HepG2 (cell line): Measurements from ENCODE around the gene SSU72. TPM values are rescaled to one million over a fixed set of nuclear protein-coding genes. Genes with fewer than 3 reads are reported as not detected.

Source experiments
- BRD4 ChIP-seq: sonication (generic); formaldehyde crosslinking; IDR thresholded peaks from 2 replicates; pipeline ENCODE4 v1.4.0; 2020; ENCODE audit warnings: missing genetic modification reagents
- FOXP1 ChIP-seq, 2 experiments: fragments of 450-650 bp in 1 of 2; IDR thresholded peaks; 2 replicates each; pipeline ENCODE4 v1.6.1; 2017 to 2018; ENCODE audit warnings: antibody characterized with exemption in 1 of 2
- GPN1 ChIP-seq: sonication (generic); formaldehyde crosslinking; IDR thresholded peaks from 2 replicates; pipeline ENCODE4 v1.5.1; 2020; ENCODE audit warnings: missing genetic modification reagents, borderline replicate concordance
- HDAC2 ChIP-seq: sonication (generic); formaldehyde crosslinking; IDR thresholded peaks from 2 replicates; pipeline ENCODE4 v1.4.0; 2020; ENCODE audit warnings: missing genetic modification reagents
- HNRNPL ChIP-seq: fragments of 200-400 bp; formaldehyde crosslinking; IDR thresholded peaks from 2 replicates; pipeline ENCODE4 v1.6.1; 2017; ENCODE audit warnings: mild to moderate bottlenecking, low read depth, low read length
- MYNN ChIP-seq: sonication (generic); formaldehyde crosslinking; IDR thresholded peaks from 2 replicates; pipeline ENCODE4 v1.4.0; 2020; ENCODE audit warnings: mild to moderate bottlenecking, low read depth, missing genetic modification reagents
- SIX4 ChIP-seq: sonication (generic); formaldehyde crosslinking; IDR thresholded peaks from 2 replicates; pipeline ENCODE4 v1.4.0; 2020; ENCODE audit warnings: missing genetic modification reagents
- TEAD3 ChIP-seq: optimal IDR thresholded peaks from 2 replicates; pipeline ENCODE3; 2016; ENCODE audit warnings: borderline replicate concordance
- ZNF10 ChIP-seq: sonication (generic); formaldehyde crosslinking; IDR thresholded peaks from 2 replicates; pipeline ENCODE4 v1.4.0; 2020; ENCODE audit warnings: mild to moderate bottlenecking, low read depth, missing genetic modification reagents, borderline replicate concordance
- ZNF333 ChIP-seq: sonication (generic); formaldehyde crosslinking; IDR thresholded peaks from 2 replicates; pipeline ENCODE4 v1.4.0; 2020; ENCODE audit warnings: mild to moderate bottlenecking, missing genetic modification reagents, borderline replicate concordance
- ZNF33B ChIP-seq: sonication (generic); formaldehyde crosslinking; IDR thresholded peaks from 2 replicates; pipeline ENCODE4 v1.5.1; 2020; ENCODE audit warnings: mild to moderate bottlenecking, missing genetic modification reagents
- ZNF44 ChIP-seq: sonication (generic); formaldehyde crosslinking; IDR thresholded peaks from 2 replicates; pipeline ENCODE4 v1.5.1; 2020; ENCODE audit warnings: mild to moderate bottlenecking, missing genetic modification reagents
- ZNF501 ChIP-seq: sonication (generic); formaldehyde crosslinking; IDR thresholded peaks from 2 replicates; pipeline ENCODE4 v1.5.1; 2020; ENCODE audit warnings: mild to moderate bottlenecking, moderate library complexity, missing genetic modification reagents
- ZNF782 ChIP-seq: sonication (generic); formaldehyde crosslinking; IDR thresholded peaks from 2 replicates; pipeline ENCODE4 v1.4.0; 2020; ENCODE audit warnings: missing genetic modification reagents, mild to moderate bottlenecking, borderline replicate concordance
- ZNF790 ChIP-seq: sonication (generic); formaldehyde crosslinking; IDR thresholded peaks from 2 replicates; pipeline ENCODE4 v1.8.0; 2022; ENCODE audit warnings: missing genetic modification reagents, mild to moderate bottlenecking, borderline replicate concordance
- polyA plus RNA-seq, 8 experiments: library from polyadenylated mRNA; depleted of rRNA in 3 of 8; stranded (reverse) in 7 of 8; unstranded in 1 of 8; fragments of >200 nt; fragmentation: Illumina TruSeq in 4 of 8; extraction: Trizol in 4 of 8; gene quantifications; 2 replicates each; pipeline versions ENCODE4 v1.2.1 to v1.2.3, GENCODE V29; 2011 to 2016; ENCODE audit warnings: low read depth in 4 of 8, missing spikeins in 1 of 8, mixed read lengths in 1 of 8; ENCODE audit not compliant: insufficient read depth in 1 of 8
- total RNA-seq, 5 experiments: library from RNA; depleted of rRNA; stranded (reverse); fragments of >200 nt; fragmentation: Illumina TruSeq; extraction: Trizol; gene quantifications; 2 replicates each; pipeline ENCODE4 v1.2.3, GENCODE V29; 2016; ENCODE audit warnings: low read depth in 1 of 5
- TF ChIP-seq, protein P1 (sequence below): sonication (generic); formaldehyde crosslinking; IDR thresholded peaks from 2 replicates; pipeline ENCODE4 v1.5.0; 2020; ENCODE audit warnings: missing genetic modification reagents
- TF ChIP-seq, protein P2 (sequence below): IDR thresholded peaks from 2 replicates; pipeline ENCODE4 v1.6.1; 2012; ENCODE audit warnings: inconsistent platforms
- TF ChIP-seq, protein P3 (sequence below): sonication (generic); formaldehyde crosslinking; IDR thresholded peaks from 2 replicates; pipeline ENCODE4 v1.5.0; 2020; ENCODE audit warnings: mild to moderate bottlenecking, missing genetic modification reagents, moderate library complexity
- TF ChIP-seq, protein P4 (sequence below): sonication (generic); formaldehyde crosslinking; IDR thresholded peaks from 2 replicates; pipeline ENCODE4 v1.4.0; 2020; ENCODE audit warnings: missing genetic modification reagents
- TF ChIP-seq, protein P5 (sequence below): sonication (generic); formaldehyde crosslinking; IDR thresholded peaks from 2 replicates; pipeline ENCODE4 v1.8.1; 2023; ENCODE audit warnings: missing genetic modification reagents, inconsistent platforms, borderline replicate concordance

SSU72 gene
- total and polyA plus RNA-seq, 2 of the 13 experiments (the other 11 are each of a cell fraction or from before 2014, with no cell fraction given), result 42.8 to 67.1 TPM

DNA sequence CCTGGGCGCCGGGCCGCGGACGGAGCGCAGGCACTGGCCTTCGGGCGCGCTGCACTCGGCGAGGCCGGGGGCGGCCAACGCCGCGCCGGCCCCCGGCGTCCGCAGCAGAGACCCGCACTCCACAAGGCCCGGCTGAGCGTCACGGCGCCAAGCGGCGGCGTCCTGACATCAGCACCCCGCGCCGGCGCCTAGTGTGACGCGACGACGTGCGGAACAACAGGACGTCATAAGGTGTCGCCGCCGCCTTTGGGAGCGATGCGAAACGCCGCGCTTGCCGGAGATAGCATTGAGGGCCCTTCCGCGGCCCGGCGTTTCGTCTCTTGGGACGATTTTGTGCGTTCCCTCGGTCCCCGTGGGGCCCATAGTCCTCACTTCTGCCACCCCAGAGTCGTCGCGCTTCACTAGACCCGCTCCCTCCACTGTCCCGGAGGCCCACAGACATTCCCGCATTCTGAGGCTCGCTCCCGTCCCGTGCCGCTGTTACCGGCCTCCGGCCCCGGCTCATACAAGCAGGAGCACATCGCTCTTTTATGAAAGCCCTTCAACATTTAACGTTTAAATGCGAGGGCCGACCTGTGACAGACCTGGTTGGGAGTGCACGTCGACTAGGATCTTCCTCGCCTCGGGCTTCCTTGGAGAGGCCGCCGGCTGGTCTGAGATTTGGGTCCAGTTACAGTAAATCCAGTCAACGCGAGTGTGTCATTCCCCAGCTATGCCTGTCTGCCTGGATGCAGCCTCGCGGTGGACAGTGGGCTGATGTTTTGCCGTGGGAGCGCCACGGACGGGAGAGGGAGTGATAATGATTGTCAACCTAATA lies at the start of gene SSU72 (continued):
- TF ChIP-seq ZNF790, result peak; percentile 69; the same call in 1 of the 2 replicates
- TF ChIP-seq, protein P1, sequence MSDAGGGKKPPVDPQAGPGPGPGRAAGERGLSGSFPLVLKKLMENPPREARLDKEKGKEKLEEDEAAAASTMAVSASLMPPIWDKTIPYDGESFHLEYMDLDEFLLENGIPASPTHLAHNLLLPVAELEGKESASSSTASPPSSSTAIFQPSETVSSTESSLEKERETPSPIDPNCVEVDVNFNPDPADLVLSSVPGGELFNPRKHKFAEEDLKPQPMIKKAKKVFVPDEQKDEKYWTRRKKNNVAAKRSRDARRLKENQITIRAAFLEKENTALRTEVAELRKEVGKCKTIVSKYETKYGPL, result no peak
- TF ChIP-seq, protein P2, sequence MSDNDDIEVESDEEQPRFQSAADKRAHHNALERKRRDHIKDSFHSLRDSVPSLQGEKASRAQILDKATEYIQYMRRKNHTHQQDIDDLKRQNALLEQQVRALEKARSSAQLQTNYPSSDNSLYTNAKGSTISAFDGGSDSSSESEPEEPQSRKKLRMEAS, result peak; percentile 63
- no peak for TF ChIP-seq FOXP1 (IDR thresholded peaks at IDR 0.05)
- TF ChIP-seq FOXP1 (CRISPR knock-in tag; IDR thresholded peaks at IDR 0.05), result peak; percentile 61; the same call in 1 of the 2 replicates
- peak; percentile 88; the same call in 1 of the 2 replicates for TF ChIP-seq BRD4
- no peak for TF ChIP-seq ZNF782 (CRISPR knock-in tag)
- TF ChIP-seq HDAC2 (CRISPR knock-in tag), result peak; percentile 76
- TF ChIP-seq ZNF44, result peak; percentile 79; the same call in 1 of the 2 replicates
- TF ChIP-seq MYNN (CRISPR knock-in tag), result no peak
- TF ChIP-seq, protein P3, sequence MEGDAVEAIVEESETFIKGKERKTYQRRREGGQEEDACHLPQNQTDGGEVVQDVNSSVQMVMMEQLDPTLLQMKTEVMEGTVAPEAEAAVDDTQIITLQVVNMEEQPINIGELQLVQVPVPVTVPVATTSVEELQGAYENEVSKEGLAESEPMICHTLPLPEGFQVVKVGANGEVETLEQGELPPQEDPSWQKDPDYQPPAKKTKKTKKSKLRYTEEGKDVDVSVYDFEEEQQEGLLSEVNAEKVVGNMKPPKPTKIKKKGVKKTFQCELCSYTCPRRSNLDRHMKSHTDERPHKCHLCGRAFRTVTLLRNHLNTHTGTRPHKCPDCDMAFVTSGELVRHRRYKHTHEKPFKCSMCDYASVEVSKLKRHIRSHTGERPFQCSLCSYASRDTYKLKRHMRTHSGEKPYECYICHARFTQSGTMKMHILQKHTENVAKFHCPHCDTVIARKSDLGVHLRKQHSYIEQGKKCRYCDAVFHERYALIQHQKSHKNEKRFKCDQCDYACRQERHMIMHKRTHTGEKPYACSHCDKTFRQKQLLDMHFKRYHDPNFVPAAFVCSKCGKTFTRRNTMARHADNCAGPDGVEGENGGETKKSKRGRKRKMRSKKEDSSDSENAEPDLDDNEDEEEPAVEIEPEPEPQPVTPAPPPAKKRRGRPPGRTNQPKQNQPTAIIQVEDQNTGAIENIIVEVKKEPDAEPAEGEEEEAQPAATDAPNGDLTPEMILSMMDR, result 0 out of 2 replicates have a peak, but pooled peaks have one; percentile 19
- TF ChIP-seq TEAD3 (CRISPR knock-in tag), result no peak
- no peak for TF ChIP-seq HNRNPL
- TF ChIP-seq ZNF333 (CRISPR knock-in tag), result peak; percentile 38; the same call in 1 of the 2 replicates
- peak; percentile 22; the same call in 1 of the 2 replicates for TF ChIP-seq ZNF33B (CRISPR knock-in tag)
- TF ChIP-seq, protein P4, sequence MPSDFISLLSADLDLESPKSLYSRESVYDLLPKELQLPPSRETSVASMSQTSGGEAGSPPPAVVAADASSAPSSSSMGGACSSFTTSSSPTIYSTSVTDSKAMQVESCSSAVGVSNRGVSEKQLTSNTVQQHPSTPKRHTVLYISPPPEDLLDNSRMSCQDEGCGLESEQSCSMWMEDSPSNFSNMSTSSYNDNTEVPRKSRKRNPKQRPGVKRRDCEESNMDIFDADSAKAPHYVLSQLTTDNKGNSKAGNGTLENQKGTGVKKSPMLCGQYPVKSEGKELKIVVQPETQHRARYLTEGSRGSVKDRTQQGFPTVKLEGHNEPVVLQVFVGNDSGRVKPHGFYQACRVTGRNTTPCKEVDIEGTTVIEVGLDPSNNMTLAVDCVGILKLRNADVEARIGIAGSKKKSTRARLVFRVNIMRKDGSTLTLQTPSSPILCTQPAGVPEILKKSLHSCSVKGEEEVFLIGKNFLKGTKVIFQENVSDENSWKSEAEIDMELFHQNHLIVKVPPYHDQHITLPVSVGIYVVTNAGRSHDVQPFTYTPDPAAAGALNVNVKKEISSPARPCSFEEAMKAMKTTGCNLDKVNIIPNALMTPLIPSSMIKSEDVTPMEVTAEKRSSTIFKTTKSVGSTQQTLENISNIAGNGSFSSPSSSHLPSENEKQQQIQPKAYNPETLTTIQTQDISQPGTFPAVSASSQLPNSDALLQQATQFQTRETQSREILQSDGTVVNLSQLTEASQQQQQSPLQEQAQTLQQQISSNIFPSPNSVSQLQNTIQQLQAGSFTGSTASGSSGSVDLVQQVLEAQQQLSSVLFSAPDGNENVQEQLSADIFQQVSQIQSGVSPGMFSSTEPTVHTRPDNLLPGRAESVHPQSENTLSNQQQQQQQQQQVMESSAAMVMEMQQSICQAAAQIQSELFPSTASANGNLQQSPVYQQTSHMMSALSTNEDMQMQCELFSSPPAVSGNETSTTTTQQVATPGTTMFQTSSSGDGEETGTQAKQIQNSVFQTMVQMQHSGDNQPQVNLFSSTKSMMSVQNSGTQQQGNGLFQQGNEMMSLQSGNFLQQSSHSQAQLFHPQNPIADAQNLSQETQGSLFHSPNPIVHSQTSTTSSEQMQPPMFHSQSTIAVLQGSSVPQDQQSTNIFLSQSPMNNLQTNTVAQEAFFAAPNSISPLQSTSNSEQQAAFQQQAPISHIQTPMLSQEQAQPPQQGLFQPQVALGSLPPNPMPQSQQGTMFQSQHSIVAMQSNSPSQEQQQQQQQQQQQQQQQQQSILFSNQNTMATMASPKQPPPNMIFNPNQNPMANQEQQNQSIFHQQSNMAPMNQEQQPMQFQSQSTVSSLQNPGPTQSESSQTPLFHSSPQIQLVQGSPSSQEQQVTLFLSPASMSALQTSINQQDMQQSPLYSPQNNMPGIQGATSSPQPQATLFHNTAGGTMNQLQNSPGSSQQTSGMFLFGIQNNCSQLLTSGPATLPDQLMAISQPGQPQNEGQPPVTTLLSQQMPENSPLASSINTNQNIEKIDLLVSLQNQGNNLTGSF (CRISPR knock-in tag), result 0 out of 2 replicates have a peak, but pooled peaks have one; percentile 79
- TF ChIP-seq, protein P5, sequence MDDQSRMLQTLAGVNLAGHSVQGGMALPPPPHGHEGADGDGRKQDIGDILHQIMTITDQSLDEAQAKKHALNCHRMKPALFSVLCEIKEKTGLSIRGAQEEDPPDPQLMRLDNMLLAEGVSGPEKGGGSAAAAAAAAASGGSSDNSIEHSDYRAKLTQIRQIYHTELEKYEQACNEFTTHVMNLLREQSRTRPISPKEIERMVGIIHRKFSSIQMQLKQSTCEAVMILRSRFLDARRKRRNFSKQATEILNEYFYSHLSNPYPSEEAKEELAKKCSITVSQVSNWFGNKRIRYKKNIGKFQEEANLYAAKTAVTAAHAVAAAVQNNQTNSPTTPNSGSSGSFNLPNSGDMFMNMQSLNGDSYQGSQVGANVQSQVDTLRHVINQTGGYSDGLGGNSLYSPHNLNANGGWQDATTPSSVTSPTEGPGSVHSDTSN (CRISPR knock-in tag), result no peak
- TF ChIP-seq GPN1 (CRISPR knock-in tag), result no peak
- no peak for TF ChIP-seq SIX4 (CRISPR knock-in tag)
- peak; percentile 60 for TF ChIP-seq ZNF501
- TF ChIP-seq ZNF10 (CRISPR knock-in tag), result no peak
